GM19455 (cell line): ENCODE results near the gene GSK3B.

Experiments
- ATAC-seq: cut with Tn5 transposase; IDR thresholded peaks from one replicate; pipeline ENCODE4 v1.9.1; 2021; ENCODE audit not compliant: unreplicated experiment

The GSK3B gene

DNA sequence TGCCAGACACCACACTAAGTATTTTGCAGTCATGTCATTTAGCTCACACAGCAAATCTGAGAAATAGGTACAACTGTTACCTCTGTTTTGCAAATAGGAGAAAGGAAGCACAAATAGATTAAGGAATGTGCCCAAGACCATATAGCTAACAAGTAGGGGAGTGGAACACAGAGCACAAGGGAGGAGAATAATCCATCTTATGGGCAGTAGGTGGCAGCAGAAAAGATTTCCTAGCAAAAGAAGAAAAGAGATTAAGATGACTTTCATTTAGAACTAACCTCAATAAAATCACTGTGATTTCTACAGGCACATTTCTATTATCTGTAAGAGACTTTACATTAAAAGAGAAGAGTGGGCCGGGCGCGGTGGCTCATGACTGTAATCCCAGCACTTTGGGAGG is 263.2 kb downstream of the GSK3B start:
- ATAC-seq: no peak

DNA sequence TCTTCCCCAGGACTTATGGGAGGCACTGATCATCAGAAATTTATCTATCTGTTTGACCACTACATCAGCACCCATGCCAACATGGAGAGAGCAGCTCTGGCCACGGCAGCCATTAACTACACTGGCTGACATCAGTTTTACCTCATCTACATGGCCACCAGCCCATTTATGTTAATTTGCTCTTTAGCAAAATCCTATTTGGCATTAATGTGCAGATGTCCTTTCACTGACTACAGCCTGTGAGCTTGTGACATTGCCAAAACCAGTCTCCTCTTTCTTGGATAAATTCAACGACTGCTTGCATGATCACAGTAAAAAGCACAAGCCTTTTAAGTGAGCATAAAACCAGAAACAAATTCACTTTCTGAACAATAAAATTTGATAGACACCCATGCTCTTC is 264.8 kb downstream of the GSK3B start:
- ATAC-seq: no peak

DNA sequence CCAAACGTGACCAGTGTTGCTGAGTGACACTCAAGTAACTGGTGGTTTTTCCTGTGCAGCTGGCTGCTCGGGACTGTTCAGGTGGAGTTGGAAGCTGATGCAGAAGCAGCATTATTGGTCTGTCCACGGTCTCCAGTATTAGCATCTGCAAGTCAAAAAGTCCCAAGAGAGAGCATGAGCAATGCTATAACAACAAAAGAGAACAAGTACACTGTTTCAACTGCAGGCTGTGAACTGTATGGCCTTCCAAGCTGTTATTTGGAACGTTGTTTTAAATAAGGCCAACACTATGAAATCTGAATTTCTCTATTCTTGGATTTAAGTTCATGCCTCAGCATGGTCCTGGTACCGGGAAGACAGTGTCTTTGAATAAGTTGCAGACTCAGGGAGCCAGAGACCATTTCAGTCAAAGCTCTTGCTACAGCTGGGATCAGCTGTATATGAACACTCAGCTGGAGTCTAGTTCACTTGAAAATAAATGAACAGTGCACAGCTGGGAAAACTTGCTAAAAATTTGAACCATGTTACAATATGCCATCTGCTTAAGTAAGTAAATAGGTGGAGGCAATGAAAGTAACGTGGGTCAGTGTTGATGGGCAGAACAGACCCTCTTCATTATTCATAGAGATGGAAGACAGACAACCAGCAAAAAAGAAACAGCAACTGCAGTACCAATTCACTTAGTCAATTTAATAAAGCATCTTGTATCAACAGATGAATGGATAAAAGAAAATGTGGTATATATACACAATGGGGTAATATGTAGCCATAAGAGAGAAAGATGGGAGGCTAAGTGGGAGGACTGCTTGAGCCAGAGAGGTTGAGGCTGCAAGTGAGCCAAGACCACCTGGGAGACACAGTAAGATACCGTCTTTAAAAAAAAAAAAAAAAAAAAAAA is 267.3 kb downstream of the GSK3B start:
- ATAC-seq: no peak

DNA sequence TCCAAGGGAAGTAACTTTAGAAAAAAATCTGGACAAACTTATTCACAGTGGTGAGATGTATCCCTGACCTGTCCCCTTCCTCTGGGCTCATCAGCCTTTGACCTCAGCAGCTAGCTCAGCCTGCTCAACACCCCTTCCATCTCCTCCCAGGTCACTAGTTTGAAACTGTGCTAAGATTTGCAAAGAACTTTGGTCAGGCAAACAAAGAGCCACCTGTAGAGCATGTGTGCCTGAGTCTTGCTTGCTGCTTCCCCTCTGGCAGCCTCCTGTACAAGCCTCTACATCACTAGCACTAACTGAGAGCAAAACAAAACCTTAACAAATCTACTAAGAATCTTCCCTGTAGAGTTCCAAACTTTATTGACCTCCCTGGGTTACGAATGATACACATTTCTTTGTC is 268.4 kb downstream of the GSK3B start:
- no peak for ATAC-seq

DNA sequence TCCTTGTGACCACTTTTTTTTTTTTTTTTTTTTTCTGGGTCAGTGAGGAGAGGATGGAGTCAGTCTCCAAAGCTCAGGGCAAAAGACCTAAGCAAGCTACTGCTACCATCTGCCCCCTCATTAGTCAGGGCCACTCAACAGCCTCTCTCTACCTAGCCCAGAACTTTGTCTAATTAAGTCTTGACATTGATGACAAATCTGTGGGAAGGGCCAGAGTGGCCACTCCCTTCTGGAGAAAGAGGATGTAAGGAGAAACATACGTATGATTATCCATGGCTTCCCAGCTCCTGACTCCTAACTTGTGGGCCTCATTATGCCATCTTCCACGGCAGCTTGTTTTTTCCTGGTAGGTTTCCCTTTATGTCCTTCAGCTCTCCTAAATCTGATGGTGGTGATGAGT is 274.4 kb downstream of the GSK3B start:
- no peak for ATAC-seq

DNA sequence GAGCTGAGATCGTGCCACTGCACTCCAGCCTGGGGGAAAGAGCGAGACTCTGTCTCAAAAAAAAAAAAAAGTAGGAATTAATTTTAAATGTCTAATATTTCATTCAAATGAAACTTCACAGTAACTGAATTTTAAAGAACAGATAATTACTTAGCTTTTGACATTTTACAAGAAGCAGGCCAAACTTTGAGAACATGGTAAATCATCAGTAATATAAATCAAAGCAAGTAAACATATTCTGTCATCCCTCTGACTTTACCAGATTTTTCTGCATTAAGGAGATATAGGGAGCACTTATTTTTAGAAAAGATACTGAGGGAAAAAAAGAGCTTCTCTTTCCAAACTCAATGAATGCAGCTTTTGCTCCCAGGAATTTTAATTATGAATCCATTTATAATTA is 275.3 kb downstream of the GSK3B start:
- ATAC-seq: no peak

DNA sequence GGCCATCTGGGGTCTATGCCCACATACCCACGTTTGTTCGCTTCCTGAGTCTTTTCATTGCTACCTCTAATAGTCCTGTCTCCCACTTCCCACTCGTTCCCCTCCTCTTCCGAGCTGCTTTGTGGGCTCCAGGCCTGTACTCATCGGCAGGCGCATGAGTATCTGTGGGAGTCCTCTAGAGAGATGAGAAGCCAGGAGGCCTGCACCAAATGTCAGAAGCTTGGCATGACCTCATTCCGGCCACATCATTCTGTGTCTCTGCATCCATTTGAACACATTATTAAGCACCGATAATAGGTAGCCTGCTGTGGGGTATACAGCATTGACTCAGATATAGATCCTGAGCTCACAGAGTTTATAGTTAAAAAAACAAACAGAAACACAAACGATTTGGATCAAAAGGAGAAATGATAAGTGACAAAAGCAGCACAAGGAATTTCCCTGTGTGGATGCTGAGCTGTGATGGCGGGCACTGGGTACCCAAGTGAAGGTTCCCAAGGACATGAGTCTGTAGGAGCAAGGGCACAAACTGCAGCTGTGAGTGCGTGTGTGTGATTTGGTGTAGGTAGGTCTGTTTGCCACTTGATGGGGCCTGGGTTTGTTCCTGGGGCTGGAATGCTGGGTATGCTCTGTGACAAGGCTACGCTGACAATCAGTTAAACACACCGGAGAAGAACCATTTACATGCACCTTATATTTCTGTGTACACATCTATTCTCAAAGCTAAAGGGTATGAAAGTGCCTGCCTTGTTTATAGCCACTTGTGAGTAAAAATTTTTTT is 276.5 kb downstream of the GSK3B start:
- ATAC-seq: no peak

DNA sequence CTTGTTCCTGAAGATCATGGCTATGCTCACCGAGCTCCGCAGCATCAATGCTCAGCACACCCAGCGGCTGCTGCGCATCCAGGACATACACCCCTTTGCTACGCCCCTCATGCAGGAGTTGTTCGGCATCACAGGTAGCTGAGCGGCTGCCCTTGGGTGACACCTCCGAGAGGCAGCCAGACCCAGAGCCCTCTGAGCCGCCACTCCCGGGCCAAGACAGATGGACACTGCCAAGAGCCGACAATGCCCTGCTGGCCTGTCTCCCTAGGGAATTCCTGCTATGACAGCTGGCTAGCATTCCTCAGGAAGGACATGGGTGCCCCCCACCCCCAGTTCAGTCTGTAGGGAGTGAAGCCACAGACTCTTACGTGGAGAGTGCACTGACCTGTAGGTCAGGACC is 277.2 kb downstream of the GSK3B start:
- no peak for ATAC-seq

DNA sequence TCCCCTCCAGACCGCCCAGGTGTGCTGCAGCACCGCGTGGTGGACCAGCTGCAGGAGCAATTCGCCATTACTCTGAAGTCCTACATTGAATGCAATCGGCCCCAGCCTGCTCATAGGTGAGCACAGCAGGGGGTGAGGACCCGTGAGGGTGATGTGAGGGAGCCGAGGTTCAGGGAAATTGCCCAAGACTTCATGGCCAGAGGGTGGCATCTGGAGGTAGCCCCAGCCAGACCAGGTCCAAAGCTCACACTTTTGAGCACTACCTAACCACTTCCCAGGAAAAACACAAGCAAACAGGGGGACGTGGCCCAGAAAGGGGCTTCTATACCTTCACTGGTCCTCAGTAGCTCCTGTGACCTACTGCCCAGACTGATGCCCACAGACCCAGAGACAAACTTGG is 278.5 kb downstream of the GSK3B start:
- no peak for ATAC-seq

DNA sequence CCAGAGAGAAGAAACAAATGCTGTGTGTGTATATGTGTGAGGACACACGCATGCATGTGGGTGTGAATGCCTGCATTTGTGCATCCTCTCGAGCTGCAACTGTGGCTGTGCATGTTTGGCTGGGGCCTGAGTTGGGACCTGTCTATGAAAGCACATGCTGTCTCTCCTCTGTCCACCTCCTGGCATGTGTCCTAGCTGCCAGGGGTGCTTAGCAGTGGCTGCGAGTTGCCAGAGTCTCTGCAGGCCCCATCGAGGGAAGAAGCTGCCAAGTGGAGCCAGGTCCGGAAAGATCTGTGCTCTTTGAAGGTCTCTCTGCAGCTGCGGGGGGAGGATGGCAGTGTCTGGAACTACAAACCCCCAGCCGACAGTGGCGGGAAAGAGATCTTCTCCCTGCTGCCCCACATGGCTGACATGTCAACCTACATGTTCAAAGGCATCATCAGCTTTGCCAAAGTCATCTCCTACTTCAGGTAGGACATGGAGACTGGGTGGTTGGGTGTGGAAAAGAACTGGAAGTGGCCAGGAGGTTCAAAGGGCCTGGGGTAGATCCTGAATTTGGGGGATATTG is 281.7 kb downstream of the GSK3B start:
- ATAC-seq: no peak

DNA sequence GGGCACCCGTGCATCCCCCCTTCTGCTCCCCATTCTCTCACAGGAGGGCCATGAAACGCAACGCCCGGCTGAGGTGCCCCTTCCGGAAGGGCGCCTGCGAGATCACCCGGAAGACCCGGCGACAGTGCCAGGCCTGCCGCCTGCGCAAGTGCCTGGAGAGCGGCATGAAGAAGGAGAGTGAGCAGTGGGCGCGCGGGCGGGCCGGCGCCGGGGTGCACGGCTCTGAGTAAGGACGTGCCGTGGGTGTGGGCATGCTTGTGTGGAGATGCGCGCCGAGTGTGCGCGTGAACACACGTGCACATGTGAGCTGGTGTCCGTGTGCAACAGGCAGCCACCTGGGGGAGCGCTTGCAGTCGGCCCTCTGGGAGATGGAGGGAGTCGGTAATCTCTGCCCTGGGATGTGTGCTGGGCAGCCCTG is 284.2 kb downstream of the GSK3B start:
- peak; percentile 87 for ATAC-seq

DNA sequence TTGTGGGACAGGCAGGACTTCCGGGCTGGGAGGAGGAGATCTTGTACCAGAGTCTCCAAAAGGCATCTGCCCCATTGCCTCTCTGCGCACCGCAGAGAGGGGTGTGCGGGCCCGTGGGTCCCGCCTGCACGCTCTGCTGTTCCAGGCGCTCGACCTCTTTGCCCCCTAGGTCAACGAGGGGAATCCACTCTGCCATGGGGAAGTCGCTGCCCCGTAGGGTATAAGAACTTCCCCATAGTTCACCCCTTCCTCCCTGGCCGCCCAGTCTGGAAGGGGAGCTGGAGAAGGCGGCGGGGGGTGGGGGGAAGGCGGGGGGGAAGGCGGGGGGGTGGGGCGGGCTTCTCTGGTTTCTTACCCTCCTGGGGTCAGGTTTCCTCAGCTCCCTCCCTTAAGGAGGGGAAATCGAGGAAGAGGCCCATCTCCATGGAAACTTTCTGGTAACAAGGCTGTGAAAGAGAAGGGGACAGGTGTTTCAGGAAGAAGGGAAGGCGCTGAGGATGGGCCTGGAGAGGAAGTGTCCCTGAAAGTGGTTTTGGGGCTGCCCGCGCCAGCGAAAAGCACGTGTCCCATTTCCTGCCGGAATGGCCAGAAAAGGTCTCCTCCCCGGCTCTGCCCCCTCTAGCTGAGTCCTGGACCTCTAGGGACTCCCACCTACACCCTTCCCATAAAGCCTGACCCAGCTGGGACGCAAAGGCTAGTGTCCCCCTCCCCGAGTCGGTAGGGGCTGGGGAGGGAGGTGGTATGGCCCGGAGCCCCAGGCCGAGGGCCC is 284.8 kb downstream of the GSK3B start:
- ATAC-seq: peak; percentile 31

DNA sequence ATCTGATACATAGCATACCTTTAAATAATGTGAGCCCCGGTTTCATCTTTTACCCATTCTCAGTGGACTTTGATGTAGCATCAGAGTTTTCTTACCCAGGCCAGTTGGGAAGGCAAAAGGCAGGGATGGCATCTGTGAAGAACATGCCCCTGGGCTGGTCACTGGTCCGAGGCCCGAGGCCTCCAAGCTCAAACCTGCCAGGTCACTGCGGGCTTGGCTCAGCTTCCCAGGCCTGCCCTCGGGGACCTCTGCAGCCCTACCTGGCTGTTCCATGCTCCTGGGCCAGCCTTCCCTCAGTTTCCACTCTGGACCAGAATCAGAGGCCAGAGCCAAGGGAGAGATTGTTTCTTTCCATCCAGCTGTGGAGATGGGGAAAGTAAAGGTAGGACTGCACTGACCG is 285.4 kb downstream of the GSK3B start:
- ATAC-seq: no peak

DNA sequence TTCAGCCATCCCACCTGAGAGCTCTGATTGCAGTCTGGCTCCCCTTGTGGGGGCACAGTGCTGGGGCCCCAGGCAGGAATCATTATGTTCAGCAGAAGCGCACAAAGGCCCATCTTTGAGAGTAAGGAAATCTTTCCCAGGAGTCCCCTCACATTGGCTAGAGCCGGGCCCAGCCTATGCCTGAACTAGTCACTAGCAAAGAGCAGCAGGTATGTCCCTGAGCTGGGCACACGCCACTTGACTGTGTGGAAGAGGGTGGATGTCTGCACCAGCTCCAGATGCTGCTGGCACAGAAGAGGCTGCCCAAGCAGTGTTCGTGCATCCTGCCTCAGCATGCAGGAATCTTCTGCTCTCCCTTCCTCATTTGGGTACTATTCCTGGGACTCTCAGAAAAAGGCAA is 286.0 kb downstream of the GSK3B start:
- no peak for ATAC-seq

DNA sequence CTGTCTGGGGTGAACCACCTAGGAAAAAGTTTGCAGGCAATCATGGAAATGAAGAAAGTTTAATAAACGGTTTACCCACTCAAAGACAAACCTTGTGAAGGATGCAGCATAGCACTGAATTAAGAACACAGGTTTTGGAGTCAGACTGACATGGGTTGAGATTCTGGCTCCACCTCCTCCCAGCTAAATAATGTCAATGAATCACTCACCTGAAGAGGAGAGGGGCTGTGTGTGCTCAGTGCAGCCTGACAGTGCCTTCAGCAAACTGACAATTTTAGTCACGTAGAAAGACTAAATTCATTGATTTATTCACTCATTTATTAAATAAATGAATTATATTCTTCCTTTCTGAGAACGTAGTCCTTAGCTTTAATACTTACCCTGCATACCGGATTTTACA is 293.4 kb downstream of the GSK3B start:
- no peak for ATAC-seq

DNA sequence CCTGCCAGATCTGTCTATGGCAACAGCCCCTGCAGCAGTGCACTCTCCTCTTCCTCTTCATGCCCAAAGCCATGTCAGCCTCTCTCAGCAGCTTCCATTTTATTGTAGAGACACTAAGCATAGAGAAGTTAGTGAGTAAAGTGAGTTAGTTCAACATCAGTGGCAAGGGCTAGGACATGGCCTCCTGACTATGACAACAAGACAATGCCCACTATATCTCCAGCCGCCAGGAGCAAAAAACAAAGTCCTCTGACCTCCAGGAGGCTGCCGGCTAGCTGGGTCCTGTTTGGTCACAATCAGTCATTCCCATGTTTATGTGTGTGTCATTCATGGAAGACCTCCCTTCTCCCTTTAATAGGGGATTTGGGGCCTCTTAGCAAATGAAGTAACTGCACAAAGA is 297.5 kb downstream of the GSK3B start:
- ATAC-seq: no peak

DNA sequence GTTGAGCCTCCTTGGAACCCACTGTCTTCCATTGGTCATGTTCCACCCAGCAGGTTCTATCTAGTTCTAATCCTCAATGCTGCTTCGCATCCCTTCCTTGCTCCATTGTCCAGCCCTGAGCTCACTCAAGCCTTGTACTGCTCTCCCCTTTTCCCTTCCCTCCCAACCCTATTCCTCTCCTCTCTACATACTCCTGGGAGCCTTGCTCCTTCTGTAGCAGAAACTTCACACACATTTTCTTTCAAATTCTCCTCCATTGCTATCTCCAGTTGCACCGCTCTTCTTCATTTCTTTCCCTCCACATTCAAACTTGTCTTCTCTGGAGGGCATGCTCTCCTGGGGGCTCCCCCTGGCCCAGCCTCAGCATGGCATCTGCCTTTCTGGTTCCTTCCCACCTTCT is 297.9 kb downstream of the GSK3B start:
- no peak for ATAC-seq

DNA sequence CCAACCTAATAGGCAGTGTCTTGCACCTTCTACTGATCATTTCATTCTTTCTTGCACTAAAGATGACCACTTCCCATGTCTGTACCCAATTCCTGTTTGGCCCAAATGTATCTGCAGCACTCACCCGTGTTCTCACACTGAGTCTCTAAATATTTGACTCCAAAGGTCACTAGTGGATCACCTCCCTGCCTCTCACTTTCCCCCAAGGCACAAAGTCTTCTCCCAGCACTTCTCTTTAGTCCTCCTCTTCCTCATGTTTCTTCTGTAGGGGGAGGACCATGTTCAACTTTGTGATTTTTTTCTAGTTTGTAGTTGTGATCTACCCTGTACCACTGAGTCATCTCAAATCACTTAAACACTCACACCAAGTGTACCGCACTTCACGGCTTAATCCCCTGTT is 298.4 kb downstream of the GSK3B start:
- no peak for ATAC-seq

DNA sequence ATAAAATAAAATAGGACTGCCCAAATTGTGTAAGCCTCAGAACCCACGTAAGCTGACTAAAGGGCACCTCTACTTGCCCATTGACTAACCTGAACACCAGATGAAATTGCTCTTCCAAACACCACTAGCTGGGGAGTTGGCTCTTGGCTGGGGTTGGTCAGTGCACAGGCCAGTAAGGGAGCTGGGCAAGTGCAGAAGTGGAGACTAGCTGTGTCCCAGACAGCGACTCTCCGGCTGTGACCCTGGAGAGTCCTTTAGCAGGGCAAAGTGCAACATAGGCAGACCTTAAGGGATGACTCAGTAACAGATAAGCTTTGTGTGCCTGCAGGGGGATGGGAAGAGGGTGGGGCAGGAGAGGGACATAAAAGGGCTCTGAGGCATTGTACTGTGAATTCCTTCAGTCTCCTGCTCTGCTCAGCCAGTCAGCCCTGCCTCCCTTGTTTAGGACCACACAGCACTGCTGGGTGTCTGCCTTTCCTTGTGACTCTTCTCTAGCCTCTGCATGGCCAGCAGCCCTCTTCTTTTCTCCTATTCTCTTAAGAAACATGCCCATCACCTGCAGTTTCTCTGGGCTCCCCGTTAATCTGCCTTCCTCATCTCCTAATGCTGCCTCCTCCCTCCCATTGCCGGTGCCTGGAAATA is 299.2 kb downstream of the GSK3B start:
- no peak for ATAC-seq

DNA sequence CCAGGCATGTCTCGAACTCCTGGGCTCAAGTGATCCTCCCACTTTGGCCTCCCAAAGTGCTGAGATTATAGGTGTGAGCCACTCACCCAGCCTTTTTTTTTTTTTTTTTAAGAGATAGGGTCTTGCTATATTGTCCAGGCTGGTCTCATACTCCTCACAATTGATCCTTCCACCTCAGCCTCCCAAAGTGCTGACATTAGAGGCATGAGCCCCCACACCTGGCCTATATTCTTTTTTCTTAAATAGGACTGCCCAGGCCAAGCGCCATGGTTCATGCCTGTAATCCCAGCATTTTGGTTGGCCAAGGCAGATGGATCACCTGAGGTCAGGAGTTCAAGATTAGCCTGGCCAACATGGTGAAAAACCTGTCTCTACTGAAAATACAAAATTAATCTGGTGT is 299.8 kb downstream of the GSK3B start:
- no peak for ATAC-seq

DNA sequence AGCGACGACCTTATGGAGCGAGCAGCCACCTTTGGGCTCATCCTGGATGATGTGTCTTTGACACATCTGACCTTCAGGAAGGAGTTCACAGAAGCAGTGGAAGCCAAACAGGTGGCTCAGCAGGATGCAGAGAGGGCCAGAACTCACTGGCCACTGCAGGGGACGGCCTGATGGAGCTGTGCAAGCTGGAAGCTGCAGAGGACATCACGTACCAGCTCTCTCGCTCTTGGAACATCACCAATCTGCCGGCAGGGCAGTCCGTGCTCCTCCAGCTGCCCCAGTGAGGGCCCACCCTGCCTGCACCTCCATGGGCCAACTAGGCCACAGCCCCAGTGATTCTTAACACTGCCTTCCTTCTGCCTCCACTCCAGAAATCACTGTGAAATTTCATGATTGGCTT is 302.0 kb downstream of the GSK3B start:
- no peak for ATAC-seq
